Astrocyte (in vitro differentiated cells and primary cell): ENCODE results near the gene HOXB7.

Experiments
- EZH2 ChIP-seq: IDR thresholded peaks from 2 replicates; pipeline ENCODE4 v1.6.1; 2012; ENCODE audit warnings: mild to moderate bottlenecking, low read length, inconsistent platforms; ENCODE audit not compliant: insufficient read depth
- TF ChIP-seq, protein P1 (sequence below): IDR thresholded peaks from 2 replicates; pipeline ENCODE4 v1.5.1; 2011; ENCODE audit warnings: low read depth, mild to moderate bottlenecking, inconsistent platforms, low read length, moderate library complexity; ENCODE audit not compliant: insufficient read depth

DNA sequence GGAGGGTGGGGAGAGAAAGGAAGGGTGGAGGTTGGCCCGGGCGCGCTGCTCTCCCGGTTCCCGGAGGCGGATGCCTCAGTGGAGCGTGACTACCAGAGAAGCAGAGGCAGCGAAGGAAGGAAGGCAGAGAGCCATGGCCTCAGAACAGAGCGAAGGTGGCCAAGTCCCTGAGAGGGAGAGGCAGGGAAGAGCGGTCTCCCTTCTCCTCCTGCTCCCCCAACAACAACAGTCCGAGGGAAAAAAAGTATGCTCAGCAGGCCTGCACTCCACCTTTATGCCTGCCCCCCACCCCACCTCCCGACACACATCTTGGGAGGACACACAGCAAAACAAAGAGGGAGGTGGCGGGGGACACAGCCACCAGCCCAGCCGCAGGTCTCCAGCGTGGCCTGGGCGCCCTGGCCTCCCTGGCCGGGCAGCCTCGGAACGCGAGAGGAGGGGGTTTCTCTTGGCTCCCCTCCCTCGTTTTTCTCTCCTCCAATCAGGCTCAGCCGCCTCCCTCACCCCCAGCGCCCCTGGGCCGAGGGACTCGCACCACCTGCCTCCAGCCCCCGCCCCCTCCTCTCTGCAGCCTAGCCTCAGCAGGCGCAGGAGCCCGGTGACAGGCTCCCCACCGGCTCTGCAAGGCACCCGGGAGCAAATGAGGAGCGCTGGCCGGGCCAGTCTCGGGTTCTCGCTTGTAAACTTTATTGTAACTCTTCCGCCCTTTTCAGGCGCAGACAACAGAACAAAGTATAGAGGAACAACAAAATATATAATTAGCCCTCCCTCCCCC, 1.1 kb upstream of the HOXB7 start:
- TF ChIP-seq, protein P1, sequence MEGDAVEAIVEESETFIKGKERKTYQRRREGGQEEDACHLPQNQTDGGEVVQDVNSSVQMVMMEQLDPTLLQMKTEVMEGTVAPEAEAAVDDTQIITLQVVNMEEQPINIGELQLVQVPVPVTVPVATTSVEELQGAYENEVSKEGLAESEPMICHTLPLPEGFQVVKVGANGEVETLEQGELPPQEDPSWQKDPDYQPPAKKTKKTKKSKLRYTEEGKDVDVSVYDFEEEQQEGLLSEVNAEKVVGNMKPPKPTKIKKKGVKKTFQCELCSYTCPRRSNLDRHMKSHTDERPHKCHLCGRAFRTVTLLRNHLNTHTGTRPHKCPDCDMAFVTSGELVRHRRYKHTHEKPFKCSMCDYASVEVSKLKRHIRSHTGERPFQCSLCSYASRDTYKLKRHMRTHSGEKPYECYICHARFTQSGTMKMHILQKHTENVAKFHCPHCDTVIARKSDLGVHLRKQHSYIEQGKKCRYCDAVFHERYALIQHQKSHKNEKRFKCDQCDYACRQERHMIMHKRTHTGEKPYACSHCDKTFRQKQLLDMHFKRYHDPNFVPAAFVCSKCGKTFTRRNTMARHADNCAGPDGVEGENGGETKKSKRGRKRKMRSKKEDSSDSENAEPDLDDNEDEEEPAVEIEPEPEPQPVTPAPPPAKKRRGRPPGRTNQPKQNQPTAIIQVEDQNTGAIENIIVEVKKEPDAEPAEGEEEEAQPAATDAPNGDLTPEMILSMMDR, result no peak
- peak; percentile 34 for TF ChIP-seq EZH2
